GM18502 (cell line): ENCODE measurements around the gene ADGRL4.
"Not testable (repeated sequence)": the region's sequence is repeated elsewhere in the genome, so short reads cannot be mapped to it uniquely, and the experiment has no call there.

ENCODE experiments used
- ATAC-seq: cut with Tn5 transposase; IDR thresholded peaks from one replicate; pipeline ENCODE4 v1.9.1; 2021; ENCODE audit warnings: mild to moderate bottlenecking; ENCODE audit not compliant: unreplicated experiment, poor library complexity

ADGRL4 gene

DNA sequence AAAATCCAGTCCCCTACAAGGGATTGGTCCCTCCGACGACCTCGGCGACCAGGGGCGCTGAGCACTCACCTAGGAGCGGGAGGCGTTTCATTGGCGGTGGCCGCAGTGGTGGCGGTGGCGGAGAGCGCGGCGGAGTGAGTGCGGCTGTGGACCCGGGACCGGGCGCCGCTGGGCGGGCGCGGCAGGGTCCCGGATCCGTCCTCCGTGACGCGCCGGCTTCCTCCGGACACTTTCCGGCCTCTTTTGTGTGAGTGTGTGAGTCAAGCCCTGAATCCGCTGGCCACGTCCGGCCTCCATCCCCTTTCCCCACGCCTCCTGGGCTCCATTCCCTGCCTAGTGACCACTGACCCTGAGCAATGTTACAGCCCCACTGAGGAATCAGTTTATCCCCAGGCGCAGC, at the start of gene ADGRL4:
ADGRL4 (minus strand) TSS at position 167 of the 400 bp plus-strand sequence; CDS start at position 91, 76 bp downstream.
- ATAC-seq, result no peak

DNA sequence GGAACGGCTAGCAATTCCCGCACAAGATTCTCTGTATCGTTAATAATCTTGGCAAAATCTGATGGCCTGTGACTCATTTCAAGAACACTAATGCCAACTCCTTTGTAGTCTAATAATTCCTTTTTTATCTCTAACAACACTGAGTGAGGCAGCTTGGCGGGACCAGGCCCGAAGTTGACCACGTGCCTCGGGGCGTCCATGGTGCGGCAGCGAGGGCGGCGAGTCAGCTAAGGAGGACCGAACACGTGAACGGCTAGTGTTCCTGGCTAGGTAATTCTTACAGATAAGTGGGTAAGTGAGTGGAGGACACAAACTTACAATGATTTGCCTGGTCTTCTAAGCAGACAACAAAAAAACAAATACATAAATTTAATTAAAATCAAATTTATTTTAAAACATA, 49.3 kb upstream of the ADGRL4 start:
- ATAC-seq, result no peak

DNA sequence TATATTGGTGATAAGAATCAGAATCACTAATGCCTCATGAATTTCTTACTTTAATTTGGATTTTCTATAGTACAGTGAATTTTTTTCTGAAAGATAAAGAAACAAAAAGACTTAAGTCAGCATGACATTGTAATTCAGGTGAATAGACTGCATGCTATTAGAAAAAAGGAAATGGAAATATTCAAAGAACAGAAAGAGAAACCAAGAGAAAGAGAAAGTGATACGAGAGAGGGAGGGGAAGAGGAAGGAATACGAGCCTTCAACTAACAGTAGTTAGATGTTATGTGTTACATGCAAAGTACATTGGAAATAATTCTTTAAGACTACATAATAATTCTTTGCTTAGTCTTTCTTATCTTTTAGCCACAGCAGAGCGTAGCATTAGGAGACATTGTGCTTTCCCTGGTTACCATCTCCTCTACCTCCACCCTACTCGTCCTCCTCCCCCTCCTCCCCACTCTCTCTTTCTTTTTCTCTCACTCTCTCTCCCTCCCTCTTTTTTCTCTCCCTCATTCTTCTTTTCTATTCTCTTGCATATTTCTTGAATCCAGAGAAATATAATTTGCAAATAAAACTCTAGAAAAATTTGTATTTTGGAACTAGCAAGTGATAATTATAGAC, 46.4 kb upstream of the ADGRL4 start:
- peak; percentile 99 for ATAC-seq

DNA sequence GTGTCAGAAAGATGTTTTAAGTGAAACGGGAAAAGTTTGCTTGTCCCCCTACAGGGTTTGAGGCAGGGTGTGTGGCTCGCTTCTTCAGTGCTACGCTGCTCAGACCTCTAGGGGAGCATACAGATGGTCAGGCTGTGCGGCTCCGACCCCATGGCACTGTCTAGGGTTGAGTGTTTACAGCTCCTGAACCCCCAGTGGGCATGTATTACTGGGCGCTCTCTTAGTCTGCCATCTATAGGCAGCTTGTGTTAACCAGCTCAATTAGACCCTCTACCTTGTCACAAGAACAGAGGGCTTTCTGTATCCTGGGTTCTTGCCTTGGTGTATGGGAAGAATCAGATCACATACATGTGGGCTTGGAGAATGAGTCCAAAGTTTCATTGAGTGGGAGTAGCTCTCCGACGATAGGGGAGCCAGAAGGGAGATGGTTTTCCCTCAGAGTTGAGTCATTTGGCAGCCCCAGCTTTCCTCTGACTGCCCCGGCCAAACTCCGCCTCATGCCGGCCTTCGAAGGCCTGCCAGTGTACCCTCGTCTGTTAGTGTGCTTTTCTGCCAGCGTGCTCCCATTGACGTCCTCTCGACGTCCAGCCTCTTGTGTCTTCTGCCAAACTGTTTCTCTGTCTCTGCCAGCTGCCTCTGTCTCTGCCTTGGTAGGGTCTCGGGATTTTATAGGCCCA, 38.6 kb upstream of the ADGRL4 start:
- ATAC-seq, result no peak

DNA sequence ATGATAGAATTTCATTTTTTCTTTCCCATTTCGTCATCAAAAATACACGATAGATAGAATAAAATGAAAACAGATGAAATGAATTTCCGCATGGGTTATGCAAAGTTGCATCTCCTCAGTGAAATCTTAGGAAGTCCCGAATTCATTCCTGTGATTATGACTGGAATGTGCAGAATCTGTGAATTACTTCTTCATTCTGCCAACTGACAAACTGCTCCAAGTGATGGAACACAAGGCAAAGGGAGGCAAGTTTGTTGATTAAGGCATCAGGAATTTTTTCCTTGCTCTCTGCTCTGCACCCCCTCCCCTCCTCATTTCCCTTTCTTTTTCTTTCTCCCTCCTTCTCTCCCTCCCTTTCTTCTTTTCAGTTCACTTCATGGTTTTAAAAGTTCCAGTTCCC, 37.0 kb upstream of the ADGRL4 start:
- no peak for ATAC-seq

DNA sequence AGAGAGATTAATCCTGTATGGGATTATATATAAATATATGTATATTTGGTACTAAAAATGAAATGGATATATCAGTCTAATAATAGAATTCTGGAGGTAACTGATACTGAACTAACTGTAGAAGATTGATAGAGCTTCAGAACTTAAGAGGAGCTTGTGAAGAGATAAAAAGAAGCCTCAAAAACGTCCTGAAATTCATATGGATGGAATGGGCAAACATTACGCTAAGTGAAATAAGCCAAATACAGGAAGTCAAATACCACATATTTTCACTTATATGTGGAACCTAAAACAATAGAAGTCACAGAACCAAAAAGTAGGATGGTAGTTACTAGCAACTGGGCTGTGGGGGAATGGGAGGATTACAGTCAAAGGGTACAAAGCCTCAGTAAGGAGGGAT, 36.0 kb upstream of the ADGRL4 start:
- ATAC-seq, result no peak

DNA sequence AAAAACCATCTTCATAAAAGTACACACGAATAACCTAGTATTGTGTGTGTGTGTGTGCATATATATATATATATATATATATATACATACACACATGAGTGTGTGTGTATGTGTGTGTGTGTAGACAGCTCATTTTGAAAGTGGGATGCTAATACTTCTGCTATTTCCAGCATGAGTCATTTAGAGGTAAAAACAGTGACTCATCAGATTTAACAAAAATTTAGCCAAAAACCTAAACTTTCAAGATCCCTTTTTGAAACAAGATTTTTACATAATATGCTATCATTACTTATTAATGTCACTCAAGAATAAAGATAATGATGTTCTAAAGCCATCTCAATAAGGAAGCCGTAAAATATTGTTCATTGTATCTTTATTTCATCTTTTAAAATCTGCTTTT, 35.6 kb upstream of the ADGRL4 start:
- ATAC-seq, result peak; percentile 71

DNA sequence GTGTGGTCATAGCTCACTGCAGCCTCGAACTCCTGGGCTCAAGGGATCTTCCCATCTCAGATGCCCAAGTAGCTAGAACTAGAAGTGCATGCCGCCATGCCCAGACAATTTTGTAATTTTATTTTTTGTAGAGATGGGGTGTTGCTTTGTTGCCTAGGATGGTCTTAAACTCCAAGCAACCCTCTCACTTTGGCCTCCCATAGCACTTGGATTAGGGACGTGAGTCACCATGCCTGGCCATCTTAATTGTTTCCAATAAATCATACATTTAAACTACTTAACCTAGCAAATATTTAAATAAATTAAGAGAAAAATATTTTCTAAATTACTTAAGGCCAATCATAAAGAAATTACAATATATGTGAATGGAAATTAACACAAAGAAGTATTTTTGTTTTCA, 35.1 kb upstream of the ADGRL4 start:
- no peak for ATAC-seq

DNA sequence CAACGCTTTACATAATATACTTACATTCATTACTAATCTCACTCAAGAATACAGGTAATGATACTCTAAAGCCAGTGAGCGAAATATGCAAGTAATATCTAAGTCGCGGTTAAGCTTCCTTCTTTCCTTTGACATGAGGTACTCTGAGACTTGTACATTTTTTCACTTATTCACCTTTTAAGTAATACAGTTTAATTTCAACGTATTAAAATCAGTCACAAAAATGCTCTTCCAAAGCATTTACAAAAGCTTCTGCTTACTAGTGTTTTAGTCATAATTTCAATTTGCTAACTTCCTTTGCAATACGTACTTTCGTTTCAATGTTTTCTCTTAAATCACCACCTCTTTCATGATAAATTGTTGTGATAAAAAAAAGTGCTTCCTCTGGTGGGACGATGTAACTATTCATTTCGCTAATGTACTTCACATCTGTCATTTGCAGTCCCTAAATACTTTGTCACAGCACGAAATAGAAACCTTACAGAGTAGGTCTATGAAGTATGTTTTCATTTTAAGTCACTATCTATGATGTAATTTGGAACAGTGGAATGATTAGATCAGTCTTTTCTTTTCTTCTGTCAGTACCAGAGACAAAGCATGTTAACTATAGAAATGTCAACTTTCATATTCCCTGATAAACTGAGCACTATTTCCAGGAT, 34.0 kb upstream of the ADGRL4 start:
- peak; percentile 85 for ATAC-seq

DNA sequence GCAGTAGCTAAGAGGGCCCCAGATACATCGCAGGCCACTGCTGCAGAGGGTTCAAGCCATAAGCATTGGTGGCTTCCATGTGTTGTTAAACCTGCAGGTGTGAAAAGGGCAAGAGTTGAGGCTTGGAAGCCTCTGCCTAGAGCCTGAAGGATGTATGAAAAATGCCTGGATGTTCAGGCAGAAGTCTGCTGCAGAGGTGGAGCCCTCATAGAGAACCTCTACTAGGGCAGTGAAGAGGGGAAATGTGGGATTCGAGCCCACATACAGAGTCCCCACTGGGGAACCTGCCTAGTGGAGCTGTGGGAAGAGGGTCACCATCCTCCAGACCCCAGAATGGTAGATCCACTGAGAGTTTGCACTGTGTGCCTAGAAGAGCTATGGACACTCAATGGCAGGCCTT, 30.6 kb upstream of the ADGRL4 start:
- ATAC-seq, result no peak

DNA sequence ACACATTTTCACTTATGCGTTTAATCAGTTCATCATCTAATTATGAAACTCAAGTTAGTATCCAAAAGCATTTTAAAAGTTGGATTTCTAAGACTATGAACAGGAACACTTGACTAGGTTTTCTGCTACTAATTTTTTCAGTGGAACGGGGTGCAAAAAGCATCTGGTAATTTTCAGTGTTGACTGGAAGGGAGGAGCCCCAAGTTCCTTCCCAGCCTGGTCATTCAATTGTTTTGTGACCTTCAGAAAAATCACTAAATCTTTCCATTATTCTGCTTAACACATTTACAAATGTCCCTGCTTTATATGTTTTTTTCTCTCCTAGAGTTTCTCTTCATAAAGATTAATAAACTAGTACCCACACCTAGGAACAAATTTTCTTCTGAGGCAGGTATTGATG, 6.0 kb upstream of the ADGRL4 start:
- no peak for ATAC-seq

DNA sequence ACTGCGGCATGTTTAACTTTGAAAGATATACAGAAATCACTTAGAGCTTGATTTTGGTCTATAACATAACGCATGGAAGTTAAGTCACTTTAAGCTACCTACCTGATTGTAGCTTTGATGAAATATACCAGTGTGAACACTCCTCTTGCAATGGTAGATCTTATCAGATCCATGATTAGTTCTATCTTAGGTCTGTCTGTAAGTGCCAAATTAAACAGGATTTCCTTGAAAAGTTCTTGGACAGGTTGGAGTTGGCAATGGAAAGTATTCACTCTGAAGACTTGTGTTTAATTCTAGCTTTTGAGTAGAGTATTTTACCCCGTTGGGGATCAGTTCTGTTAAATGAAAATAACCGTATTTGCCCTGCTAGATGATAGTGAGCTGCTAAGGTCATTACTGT, 4.1 kb upstream of the ADGRL4 start:
- no peak for ATAC-seq

DNA sequence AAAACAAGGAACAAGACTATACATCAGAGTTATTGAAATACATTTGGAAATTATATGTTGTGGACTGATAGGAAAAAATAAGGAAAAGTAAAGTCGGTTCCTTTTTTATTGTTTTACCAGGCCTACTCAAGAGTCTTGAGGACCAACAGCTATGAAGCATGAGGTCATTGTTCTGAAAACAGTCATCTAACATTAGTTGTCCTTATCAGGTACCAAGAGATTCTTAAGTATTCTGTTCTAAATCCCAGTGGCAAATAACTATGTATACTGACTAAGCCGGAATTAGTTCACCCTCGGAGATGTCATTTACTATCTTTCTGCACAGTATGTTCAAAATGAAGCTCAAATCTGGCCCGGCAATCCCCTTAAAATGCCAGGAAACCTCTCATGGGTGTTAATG, 585 bp downstream of the ADGRL4 start:
- ATAC-seq, result no peak

DNA sequence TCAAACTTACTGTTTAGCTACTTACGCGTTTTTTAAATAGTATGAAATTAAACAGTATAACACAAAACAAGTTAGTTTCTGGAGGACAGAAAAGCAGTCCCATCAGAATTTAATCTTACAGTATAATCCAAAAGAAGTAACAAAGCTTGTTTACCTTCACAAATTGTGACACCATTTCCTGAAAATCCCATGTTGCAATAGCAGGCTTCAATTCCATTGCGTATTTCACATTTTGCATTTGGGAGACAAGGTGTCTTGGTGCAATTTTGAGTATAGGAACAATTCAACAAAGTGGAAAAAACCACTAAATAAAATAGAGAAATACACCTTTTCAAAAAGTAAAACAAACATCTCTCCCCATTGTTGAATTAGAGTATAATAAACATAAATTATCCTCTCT, 1.6 kb downstream of the ADGRL4 start:
- no peak for ATAC-seq

DNA sequence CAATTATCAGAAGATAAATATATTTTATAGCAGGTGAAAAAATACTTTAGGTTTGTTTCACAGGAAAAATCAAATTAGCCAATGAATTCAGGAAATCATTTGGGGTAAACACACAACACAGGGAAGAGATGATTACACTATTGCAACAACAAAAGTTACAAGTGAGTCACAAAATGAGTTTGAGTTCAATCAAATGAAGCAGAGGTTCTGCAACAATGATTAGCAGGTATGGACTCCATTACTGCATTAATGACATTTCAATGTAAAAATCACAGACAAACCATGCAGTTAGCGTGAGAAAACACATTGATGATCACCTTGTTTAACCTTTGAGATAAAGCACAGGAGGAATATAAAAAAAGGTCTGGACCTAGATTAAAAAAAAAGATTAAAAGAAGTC, 9.7 kb downstream of the ADGRL4 start:
- ATAC-seq, result no peak

DNA sequence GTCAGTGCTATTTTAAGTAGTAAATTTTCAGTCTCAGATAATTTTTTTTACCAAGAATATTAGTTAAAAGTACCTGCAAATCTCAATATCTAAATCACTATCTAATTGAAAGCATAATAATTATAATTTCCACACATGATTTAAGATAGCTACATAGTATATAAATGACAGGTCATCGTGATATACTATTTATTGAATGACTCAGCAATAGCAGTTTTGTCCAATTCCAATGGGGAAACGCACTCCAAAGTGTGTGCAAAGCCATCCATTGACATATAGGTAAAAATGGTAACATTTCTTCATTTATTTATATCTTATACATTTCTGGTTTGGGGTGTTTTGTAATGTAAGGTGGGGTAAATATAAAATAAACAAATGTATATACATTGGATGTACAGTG, 19.5 kb downstream of the ADGRL4 start:
- no peak for ATAC-seq

DNA sequence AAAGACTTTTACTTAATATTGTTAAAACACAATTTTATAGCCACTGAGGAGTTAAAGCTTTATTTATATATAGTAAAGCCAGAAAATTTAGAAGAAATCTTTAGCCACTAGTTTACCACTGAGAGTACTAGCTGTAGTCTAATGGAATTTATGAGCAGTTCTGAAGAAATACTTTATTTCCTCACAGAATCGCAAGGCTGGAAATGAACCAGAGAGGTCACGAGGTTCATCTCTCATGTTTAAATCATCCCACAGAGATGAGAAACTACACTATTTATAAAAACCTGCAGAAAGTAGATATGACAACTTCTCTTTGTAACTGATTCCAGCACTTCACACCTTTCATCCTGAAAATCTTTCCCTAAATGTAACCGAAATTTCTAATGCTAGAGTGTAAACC, 26.0 kb downstream of the ADGRL4 start:
- ATAC-seq, result no peak

DNA sequence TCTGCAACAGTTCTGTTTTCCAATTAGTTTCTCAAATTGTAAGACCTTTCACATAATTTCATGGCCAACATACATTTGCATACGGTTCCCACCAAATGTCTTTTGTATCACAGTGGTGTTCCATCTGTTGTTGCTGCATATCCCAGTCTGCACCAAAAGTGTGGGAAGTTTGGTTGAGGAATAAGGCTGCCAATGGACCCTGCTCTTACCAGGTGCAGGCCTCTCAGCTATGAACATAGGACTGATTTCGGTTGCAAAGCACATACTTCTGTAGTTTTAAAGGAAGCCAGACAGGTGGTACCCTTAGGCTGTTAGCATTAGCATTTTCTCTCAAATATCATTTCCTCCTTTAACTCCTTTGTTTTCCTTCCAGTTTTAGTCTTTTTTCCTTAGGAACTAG, 33.8 kb downstream of the ADGRL4 start:
- no peak for ATAC-seq

DNA sequence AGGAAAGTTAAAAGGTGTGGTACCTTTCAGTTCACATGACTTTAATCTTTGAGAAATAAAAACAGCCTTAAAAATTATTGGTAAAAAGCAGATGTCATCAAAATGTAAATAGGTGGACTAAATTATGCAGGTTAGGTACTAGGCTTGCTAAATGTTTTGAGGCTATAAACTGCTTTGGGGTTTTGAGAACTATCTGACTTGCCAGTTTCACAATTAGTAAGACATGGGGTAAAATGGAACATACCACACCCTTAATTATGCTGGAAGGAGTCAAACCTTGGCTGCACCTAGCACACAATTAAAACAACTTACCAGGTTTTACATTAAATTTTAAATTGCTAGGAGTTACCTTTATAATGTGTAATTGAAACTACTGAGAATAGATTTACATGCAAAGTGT, 39.4 kb downstream of the ADGRL4 start:
- not testable (repeated sequence) for ATAC-seq

DNA sequence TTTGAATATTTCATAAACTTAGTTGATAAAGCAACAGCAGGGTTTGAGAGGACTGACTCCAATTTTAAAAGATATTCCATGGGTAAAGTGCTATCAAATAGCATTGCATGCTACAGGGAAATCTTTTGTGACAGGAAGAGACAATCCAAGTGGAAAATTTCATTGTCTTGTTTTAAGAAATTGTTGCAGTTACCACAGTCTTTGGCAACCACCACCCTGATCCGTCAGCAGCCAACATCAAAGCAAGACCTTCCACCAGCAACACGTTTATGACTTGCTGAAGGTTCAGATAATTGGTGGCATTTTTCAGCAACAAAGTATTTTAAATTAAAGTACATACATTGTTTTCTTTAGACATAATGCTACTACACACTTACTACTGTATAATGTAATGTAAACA, 47.8 kb downstream of the ADGRL4 start:
- ATAC-seq, result no peak

DNA sequence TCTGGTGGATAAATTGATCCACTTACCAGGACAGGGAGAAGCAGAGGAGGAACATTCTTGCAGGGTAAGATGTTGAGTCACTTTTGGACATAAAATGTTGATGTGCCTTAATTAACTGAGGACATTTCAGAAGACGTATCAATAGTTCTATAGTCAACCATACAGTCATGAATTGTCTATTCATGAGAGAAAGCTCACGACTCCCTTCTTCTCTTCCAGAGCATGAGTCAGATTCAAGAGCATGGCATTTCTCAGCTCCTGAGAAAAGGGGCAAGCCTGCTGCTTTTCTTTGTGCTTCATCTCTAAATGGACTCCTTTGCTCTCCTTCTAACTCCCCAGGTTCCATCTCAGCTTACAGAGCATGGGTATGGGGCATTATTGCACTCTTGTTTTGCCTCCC, 55.7 kb downstream of the ADGRL4 start:
- no peak for ATAC-seq

DNA sequence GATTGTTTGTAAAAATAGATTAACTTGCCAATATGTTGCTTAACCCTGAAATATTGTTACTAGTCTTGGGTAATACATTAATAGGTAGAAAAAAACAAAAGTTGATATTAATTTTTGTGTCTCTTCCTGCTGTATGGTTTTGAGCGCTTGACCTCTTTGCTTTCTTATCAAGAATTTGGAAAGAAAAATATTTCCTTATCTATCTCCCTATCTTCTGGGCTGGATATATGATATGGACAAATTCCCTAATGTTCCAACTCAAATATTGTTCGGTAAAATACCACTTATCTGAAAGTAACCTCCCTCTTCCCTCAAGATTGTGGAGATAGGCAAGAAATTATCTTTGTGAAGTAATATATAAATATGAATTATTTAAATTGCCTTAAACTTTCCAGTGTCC, 57.3 kb downstream of the ADGRL4 start:
- ATAC-seq, result no peak
